Testis (tissue), 2 donors: ENCODE results near the gene LILRB2.
"Not testable (repeated sequence)": the region's sequence is repeated elsewhere in the genome, so short reads cannot be mapped to it uniquely, and the experiment has no call there.

Experiments used
- POLR2A ChIP-seq: fragments of 450-650 bp; IDR thresholded peaks from one replicate; pipeline ENCODE4 v1.6.1; 2017; ENCODE audit warnings: antibody characterized with exemption, mild to moderate bottlenecking, moderate library complexity
- TF ChIP-seq, protein P1 (sequence below), 3 experiments: fragments of 450-650 bp in 2 of 3; fragments of 200-600 bp in 1 of 3; sonication (generic) in 1 of 3; IDR thresholded peaks; one replicate each; pipeline ENCODE4 v1.5.1; 2016 to 2019; ENCODE audit warnings: antibody characterized with exemption in 3 of 3, mild to moderate bottlenecking in 2 of 3, moderate library complexity in 1 of 3

DNA sequence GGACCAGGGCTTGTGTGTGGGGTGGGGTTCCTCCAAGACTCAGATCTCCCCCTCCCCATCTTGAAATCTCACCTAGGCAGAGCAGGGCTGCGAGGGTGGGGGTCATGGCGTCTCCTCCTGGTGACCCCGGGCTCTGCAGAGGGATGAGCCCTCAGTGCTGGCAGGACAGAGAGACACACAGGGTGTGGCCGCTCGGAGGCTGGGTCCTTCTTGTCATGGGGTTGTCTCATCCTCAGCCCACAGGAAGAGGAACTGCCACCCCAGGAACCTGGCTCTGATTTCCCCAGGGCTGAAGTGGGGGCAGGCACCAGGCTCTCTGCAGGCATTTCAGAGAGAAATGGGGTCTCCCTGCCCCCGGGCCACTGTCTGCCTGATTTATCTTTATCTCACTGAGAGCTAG is 38.3 kb downstream of the LILRB2 start, which contains the start of gene LILRA6:
- TF ChIP-seq, protein P1, sequence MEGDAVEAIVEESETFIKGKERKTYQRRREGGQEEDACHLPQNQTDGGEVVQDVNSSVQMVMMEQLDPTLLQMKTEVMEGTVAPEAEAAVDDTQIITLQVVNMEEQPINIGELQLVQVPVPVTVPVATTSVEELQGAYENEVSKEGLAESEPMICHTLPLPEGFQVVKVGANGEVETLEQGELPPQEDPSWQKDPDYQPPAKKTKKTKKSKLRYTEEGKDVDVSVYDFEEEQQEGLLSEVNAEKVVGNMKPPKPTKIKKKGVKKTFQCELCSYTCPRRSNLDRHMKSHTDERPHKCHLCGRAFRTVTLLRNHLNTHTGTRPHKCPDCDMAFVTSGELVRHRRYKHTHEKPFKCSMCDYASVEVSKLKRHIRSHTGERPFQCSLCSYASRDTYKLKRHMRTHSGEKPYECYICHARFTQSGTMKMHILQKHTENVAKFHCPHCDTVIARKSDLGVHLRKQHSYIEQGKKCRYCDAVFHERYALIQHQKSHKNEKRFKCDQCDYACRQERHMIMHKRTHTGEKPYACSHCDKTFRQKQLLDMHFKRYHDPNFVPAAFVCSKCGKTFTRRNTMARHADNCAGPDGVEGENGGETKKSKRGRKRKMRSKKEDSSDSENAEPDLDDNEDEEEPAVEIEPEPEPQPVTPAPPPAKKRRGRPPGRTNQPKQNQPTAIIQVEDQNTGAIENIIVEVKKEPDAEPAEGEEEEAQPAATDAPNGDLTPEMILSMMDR (IDR thresholded peaks at IDR 0.05): not testable (repeated sequence)
- not testable (repeated sequence) for TF ChIP-seq POLR2A
